Spinal cord (tissue), 10 donors: ENCODE results near the gene PDIA2. TPM values are rescaled to one million over a fixed set of nuclear protein-coding genes. Genes with fewer than 3 reads are reported as not detected.

Experiments
- DNase-seq, 6 donors: peaks; one replicate each; pipeline versions ENCODE4 v3.0.0 to v3.0.0-alpha.2; 2013 to 2015; ENCODE audit warnings: low spot score in 6 of 6, low read depth in 4 of 6
- H3K27ac ChIP-seq: one replicate; pipeline ENCODE4 v1.5.1; 2013; ENCODE audit warnings: low read depth, low read length, control low read depth
- H3K27me3 ChIP-seq: one replicate; pipeline ENCODE4 v1.6.1; 2013; ENCODE audit warnings: low read length; ENCODE audit not compliant: control insufficient read depth, insufficient read depth
- H3K36me3 ChIP-seq: one replicate; pipeline ENCODE4 v1.6.1; 2013; ENCODE audit warnings: low read length; ENCODE audit not compliant: control insufficient read depth, insufficient read depth
- H3K4me1 ChIP-seq: one replicate; pipeline ENCODE4 v1.6.1; 2013; ENCODE audit warnings: low read length; ENCODE audit not compliant: control insufficient read depth, insufficient read depth
- H3K4me3 ChIP-seq: one replicate; pipeline ENCODE4 v1.5.1; 2013; ENCODE audit warnings: low read depth, low read length, control low read depth
- H3K9me3 ChIP-seq: one replicate; pipeline ENCODE4 v1.6.1; 2013; ENCODE audit warnings: low read length; ENCODE audit not compliant: control insufficient read depth, insufficient read depth
- WGBS: methylation state at CpG from one replicate; pipeline ENCODE4 v1.1.5; 2013; ENCODE audit warnings: missing lambda C conversion rate; ENCODE audit not compliant: insufficient coverage; 5-methylcytosine and 5-hydroxymethylcytosine counted together
- long read RNA-seq, 4 donors: transcript quantifications; one replicate each; lab custom pipeline, GENCODE V29; 2026
- polyA plus RNA-seq, 2 donors: library from polyadenylated mRNA; unstranded; fragments of 120-200 nt; gene quantifications; one replicate each; pipeline ENCODE4 v1.2.1, GENCODE V29; 2013; ENCODE audit not compliant: insufficient read length in 2 of 2
- total RNA-seq, 2 donors: library from RNA; depleted of rRNA in 1 of 2; stranded (reverse); fragments of 120-200 nt in 1 of 2; fragments of >200 nt in 1 of 2; gene quantifications; one replicate each; pipeline versions ENCODE4 v1.2.3 to v1.2.4, GENCODE V29; 2013 to 2014
- donor health status: healthy.

PDIA2 gene, protein sequence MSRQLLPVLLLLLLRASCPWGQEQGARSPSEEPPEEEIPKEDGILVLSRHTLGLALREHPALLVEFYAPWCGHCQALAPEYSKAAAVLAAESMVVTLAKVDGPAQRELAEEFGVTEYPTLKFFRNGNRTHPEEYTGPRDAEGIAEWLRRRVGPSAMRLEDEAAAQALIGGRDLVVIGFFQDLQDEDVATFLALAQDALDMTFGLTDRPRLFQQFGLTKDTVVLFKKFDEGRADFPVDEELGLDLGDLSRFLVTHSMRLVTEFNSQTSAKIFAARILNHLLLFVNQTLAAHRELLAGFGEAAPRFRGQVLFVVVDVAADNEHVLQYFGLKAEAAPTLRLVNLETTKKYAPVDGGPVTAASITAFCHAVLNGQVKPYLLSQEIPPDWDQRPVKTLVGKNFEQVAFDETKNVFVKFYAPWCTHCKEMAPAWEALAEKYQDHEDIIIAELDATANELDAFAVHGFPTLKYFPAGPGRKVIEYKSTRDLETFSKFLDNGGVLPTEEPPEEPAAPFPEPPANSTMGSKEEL
- total RNA-seq (10 to 100 TPM in 1 of 2 donors, 1 to 10 TPM in 1; 8.0 to 10.5 TPM), polyA plus RNA-seq (10 to 100 TPM; 37.1 to 38.4 TPM)
- long read RNA-seq, donor 1: 0 reads
- long read RNA-seq, donor 2, partial matches to known transcripts: 0 of 1 reads
- long read RNA-seq, donor 2, other reads (novel, unspliced or antisense): 0 of 1 reads
- long read RNA-seq, donor 3: 0 reads
- long read RNA-seq, donor 4: 0 reads

GRCh38 chr16:283033-283805 is at the start of gene PDIA2:
TSS of gene PDIA2 (plus strand) at chr16:283164. CDS start at chr16:283170, 6 bp downstream.
- no peaks in the 10 kb centered on the region for H3K9me3 ChIP-seq
- no peak within 1 kb of the TSS for H3K4me3 ChIP-seq
- H3K27me3 ChIP-seq: peaks cover 21% of the 10 kb centered on the region
- H3K36me3 ChIP-seq: peaks cover 59% of the 10 kb centered on the region
- H3K27ac ChIP-seq: no peak within 1 kb of the TSS
- DNase-seq: no peak
- 78% methylated on average over 24 of the region's 25 CpGs for WGBS
- H3K4me1 ChIP-seq: peaks cover 18% of the 10 kb centered on the region

DNA sequence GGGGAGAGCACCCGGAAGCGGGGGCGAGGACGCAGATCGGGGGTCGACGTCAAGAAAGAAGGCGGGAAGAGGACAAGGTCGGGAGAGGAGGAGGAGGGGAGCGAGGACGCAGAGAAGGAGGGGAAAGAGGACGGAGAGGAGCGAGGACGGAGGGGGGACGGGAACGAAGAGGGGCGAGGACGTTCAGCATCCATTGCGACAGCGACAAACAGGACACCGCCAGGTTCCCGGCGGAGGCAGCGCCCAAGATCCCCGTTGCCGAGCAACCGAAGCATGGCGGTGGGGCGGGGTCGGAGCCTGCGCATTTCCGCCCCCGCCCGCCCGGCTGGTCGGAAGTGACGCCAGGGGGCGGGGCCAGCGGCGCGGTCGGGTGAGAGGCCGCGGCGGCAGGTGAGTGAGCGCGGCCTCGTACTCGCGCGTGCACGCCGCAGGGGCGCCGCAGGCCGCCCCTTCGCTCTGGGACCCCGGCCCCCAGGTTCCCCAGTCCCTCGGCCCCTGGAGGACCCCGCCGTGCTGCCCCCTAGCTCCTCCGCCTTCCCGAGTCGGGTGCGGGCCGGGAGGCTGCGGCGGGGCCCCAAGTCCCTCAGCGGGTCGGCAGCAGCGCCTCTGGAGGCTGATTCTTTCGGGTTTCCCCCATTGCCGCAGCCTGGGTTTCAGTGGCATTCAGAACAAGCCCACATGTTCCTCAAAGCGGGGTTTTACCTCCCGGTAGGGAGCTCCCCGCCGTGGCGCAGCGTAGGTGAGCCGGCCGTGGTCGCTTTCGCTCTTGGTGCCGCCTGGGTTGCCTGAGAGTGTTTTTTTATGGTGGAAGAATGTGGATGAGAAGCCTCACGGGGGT is 48.3 kb upstream of the PDIA2 start, which contains the start of gene FAM234A:
Gene FAM234A (plus strand): TSS at position 354 of the 838 bp plus-strand sequence. CDS start 19,593 bp downstream, outside the sequence.
- peaks cover 24% of the 10 kb centered on the region for H3K4me1 ChIP-seq
- H3K27ac ChIP-seq: peak within 1 kb of the TSS; percentile 99
- H3K9me3 ChIP-seq: no peaks in the 10 kb centered on the region
- no peaks in the 10 kb centered on the region for H3K36me3 ChIP-seq
- DNase-seq: peak; percentile 86 to 98 (median 90)
- peak within 1 kb of the TSS; percentile 89 for H3K4me3 ChIP-seq
- under 1% methylated on average over 85 of the region's 85 CpGs for WGBS
- no peaks in the 10 kb centered on the region for H3K27me3 ChIP-seq

DNA sequence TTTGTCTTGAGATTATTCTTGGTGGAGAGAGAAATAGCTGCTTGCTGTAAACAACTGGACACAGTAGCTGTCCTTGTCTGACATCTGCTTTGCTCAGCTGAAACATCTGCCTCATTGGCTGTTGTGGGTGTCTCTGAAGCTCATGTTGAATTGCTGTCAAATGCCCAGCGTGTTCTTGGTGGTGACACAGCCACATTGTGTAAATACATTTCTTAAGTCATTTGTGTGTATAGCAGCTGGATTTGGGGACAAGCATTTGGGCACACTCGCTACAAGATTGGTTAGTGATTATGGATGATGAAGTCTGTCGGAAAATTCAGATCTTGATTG is 43.1 kb upstream of the PDIA2 start:
- Histone ChIP-seq H3K9me3 (no peaks in the 10 kb centered on the region), H3K4me1 (peaks cover 11% of the 10 kb centered on the region), H3K27me3 (no peaks in the 10 kb centered on the region), H3K4me3 (no peak overlapping the region), H3K27ac (peak overlapping the region; percentile 57), H3K36me3 (peaks cover 1% of the 10 kb centered on the region)
- WGBS: 50% methylated on average over 1 of the region's 3 CpGs
- peak in 3 of 6 donors; percentile 3 to 61 (median 5) for DNase-seq

DNA sequence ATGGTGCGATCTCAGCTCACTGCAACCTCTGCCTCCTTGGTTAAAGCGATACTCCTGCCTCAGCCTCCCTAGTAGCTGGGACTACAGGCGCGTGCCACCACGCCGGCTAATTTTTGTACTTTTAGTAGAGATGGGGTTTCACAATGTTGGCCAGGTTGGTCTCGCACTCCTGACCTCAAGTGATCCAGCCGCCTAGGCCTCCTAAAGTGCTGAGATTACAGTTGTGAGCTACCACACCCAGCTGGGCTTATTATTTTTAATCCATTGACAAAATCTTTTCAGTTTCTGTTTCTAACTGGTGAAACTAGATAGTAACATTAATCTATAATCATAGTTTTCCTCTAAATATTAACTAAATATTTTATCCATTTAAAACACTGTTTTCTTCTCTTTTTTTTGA is 42.4 kb upstream of the PDIA2 start:
- H3K4me3 ChIP-seq: no peak overlapping the region
- no peaks in the 10 kb centered on the region for H3K27me3 ChIP-seq
- peaks cover 5% of the 10 kb centered on the region for H3K4me1 ChIP-seq
- no CpG with 5 or more reads among the region's 8 CpGs for WGBS
- no peaks in the 10 kb centered on the region for H3K9me3 ChIP-seq
- peaks cover 4% of the 10 kb centered on the region for H3K36me3 ChIP-seq
- DNase-seq: no peak
- no peak overlapping the region for H3K27ac ChIP-seq

DNA sequence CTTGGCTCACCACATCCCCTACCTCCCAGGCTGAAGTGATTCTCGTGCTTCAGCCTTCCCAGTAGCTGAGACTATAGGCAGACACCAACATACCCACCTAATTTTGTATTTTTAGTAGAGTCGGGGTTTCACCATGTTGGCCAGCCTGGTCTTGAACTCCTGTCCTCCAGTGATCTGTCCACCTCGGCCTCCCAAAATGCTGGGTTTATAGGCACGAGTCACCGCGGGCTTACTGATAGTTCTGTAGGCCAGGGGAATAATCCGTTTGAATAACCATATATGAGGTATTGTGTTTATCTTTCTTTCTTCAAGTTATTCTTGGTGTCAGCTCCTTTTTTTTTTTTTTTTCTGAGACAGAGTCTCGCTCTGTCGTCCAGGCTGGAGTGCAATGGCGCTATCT is 40.7 kb upstream of the PDIA2 start:
- Histone ChIP-seq H3K36me3 (peaks cover 8% of the 10 kb centered on the region), H3K4me1 (no peaks in the 10 kb centered on the region), H3K27me3 (no peaks in the 10 kb centered on the region), H3K27ac (no peak overlapping the region), H3K4me3 (no peak overlapping the region), H3K9me3 (no peaks in the 10 kb centered on the region)
- WGBS: no CpG with 5 or more reads among the region's 10 CpGs
- no peak for DNase-seq

GRCh38 chr16:243348-243747 is 39.6 kb upstream of the PDIA2 start:
- Histone ChIP-seq H3K9me3 (no peaks in the 10 kb centered on the region), H3K36me3 (peaks cover 8% of the 10 kb centered on the region), H3K27ac (no peak overlapping the region), H3K27me3 (no peaks in the 10 kb centered on the region), H3K4me3 (no peak overlapping the region), H3K4me1 (no peaks in the 10 kb centered on the region)
- WGBS: 100% methylated on average over 2 of the region's 4 CpGs
- DNase-seq: no peak

DNA sequence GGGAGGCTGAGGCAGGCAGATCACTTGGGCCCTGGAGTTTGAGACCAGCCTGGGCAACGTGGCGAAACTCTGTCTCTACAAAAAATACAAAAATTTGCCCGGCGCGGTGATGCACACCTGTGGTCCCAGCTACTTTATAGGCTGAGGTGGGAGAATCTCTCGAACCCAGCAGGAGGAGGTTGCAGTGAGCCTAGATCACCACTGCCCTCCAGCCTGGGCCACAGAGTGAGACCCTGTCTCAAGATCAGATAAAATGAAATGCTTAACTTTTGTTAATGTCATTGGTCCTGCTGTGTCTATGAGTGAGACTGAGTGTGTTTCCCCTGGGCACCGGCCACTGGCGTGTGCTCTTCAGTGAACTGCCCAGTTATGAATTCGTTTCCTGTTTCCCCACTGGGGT is 37.9 kb upstream of the PDIA2 start:
- no peak overlapping the region for H3K4me3 ChIP-seq
- no peak for DNase-seq
- H3K36me3 ChIP-seq: peaks cover 18% of the 10 kb centered on the region
- H3K27ac ChIP-seq: no peak overlapping the region
- H3K4me1 ChIP-seq: no peaks in the 10 kb centered on the region
- H3K9me3 ChIP-seq: no peaks in the 10 kb centered on the region
- WGBS: 94% methylated on average over 7 of the region's 9 CpGs
- no peaks in the 10 kb centered on the region for H3K27me3 ChIP-seq

DNA sequence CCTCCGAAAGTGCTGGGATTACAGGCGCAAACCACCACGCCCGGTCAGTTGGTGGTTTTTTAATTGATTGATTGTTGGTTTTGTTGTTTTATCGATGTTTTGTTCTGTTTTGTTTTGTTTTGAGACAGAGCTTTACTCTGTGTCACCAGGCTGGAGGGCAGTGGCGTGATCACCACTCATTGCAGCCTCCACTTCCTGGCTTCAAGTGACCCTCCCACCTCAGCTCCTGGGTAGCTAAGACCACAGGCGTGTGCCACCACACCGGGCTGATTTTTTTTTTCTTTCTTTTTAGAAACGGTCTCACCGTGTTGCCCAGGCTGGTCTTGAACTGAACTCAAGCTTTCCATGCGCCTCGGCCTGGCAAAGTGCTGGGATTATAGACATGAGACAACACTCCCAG is 35.9 kb upstream of the PDIA2 start:
- 96% methylated on average over 5 of the region's 12 CpGs for WGBS
- Histone ChIP-seq H3K27me3 (no peaks in the 10 kb centered on the region), H3K4me1 (no peaks in the 10 kb centered on the region), H3K4me3 (no peak overlapping the region), H3K27ac (no peak overlapping the region), H3K9me3 (no peaks in the 10 kb centered on the region), H3K36me3 (peaks cover 32% of the 10 kb centered on the region)
- DNase-seq: no peak

DNA sequence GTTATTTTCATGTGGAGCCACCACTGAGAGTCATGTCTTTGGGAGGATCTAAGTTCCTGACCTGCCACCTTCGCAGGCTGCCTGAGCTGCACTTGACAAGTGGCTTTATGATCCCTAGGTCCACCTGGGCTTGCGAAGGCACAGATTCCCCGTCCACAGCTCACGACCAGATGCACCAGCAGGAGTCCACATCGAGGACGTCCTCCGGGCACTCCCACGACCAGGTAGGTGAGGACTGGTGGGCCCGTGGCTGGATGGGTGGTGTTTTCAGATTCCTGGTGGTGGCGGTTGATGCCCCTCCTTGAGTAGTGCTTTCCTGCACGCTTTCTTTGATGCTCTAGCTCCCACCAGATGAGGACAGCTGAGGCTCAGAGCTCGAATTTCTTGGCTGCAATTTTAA is 33.5 kb upstream of the PDIA2 start:
- no peaks in the 10 kb centered on the region for H3K4me1 ChIP-seq
- no peak overlapping the region for H3K4me3 ChIP-seq
- no peaks in the 10 kb centered on the region for H3K27me3 ChIP-seq
- 92% methylated on average over 10 of the region's 12 CpGs for WGBS
- DNase-seq: no peak
- H3K27ac ChIP-seq: no peak overlapping the region
- H3K9me3 ChIP-seq: no peaks in the 10 kb centered on the region
- H3K36me3 ChIP-seq: peaks cover 48% of the 10 kb centered on the region
